NCI-H2196 treated with DMSO at 0.1 percent for 48 hours (cell line): ENCODE measurements around the gene MTHFSD.

Experiments used
- DNase-seq: peaks from one replicate; lab custom pipeline; 2025; ENCODE audit not compliant: unreplicated experiment; lab: John Stamatoyannopoulos, UW

Gene MTHFSD

GRCh38 chr16:86515777-86516622 is 39.0 kb downstream of the MTHFSD start:
- no peak for DNase-seq

DNA sequence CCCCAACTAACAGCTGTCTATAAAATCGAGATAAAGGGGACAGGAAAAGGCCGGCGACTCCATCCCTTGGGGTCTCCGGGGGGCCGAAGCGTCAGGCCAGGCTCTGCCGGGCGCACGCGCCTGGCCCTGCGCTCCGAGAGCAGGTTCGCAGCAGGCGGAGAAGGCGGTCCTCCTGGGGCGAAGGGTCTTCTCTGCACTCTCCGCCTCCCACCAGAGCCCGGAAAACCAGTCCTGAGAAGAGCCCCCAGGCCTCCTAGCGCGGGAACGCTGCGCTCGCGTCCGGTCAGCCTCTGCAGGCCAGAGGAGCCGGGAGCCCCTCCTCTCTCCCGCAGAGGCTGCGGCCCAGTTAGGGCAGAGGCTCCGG is 39.6 kb downstream of the MTHFSD start:
- DNase-seq, result no peak

DNA sequence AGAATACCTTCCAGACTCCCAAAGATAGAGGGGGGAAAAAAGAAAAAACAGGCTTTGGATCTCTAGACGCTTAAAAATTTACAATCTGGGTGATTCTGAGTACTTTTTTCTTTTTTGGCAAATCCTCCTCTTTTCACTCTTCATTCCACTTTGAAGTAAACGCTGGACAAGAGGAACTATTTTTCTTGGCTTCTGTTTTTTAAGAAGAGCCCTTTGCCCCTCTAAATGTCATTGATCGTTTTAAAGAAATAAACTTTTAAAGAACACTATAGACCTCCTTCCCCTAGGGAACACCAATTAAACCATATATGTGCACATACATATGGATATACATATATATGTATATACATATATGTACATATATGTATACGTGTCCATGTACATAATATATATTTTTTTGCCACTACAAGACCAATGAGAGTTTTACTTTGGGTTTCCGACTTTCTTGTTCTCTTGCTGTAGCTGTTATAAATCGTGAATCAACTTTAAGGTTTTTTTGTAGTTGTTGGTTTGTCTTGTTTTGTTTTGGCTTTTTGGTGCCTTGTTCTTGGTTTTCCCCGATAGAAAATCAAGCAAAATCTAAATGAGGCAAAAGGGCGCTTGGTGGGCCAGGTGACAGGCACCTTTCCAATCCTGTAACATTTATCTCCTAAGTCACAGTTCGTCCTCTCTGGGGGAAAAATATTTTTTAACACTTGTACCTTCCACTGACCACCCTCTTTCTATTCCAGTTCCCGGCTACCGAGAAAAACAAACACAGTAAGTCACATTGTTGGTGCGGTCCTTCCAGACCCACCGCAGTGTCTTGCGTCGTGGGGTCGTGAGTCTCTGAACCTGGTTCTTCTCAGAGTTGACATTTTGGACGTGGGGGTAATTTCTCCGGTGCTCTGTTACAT is 40.3 kb downstream of the MTHFSD start:
- no peak for DNase-seq

- no peak for DNase-seq
Observed at GRCh38 chr16:86513471-86514277, 41.4 kb downstream of the MTHFSD start.

DNA sequence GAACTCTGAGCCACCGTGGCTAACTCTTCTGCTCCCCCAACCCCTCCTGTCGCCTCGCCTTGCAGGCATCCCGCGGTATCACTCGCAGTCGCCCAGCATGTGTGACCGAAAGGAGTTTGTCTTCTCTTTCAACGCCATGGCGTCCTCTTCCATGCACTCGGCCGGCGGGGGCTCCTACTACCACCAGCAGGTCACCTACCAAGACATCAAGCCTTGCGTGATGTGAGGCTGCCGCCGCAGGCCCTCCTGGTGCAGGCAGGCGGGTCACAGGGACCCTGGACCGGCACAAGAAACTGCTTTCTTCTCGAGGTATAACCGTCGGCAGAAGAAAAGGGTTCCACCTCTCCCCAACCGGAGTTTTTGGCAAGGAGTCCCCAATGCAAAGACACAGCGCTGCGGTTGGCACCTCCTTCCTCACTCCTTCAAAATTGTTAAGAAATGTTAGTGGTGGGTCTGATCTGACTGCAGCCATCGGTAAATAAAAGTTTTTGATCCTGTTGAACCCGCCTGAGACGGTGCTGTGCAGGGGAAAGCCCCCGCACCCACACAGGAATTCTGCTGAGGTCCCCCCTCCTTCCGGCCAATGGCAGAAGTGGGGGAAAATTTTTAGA is 42.1 kb downstream of the MTHFSD start:
- no peak for DNase-seq

DNA sequence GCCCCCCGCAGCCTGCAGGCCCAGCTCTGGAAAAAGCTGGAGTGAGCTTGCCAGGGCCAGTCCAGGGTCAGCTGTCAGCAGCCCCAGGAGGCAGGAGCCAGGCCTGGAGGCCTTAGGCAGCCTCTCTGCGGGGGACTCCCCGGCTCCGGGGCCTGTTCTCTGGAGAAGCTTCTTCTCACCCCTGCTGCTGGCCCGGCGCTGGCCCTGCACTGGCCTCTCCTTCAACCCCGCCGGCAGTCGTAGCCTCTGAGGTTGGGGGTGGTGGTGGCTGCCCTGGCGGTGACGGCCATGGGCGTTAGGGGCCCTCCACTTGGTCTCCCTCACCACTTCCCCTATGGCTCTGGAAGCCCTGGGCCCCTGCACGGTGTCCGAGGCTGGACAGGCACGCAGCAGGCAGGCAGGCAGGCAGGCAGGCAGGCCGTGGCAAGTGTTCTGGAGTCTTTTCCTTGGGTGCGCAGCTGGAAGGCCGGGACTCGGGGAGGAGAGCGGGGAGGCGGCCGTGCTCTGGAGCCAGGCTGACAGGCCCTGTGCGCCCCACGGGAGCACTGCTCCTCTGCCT is 42.7 kb downstream of the MTHFSD start:
- no peak for DNase-seq

GRCh38 chr16:86511317-86512161 is 43.5 kb downstream of the MTHFSD start:
- DNase-seq, result no peak

GRCh38 chr16:86510465-86511261 is 44.4 kb downstream of the MTHFSD start, which contains the start of gene FOXF1:
FOXF1 (plus strand) TSS chr16:86510527; CDS start chr16:86510570, 43 bp downstream.
- DNase-seq, result no peak

GRCh38 chr16:86509759-86510464 is 45.1 kb downstream of the MTHFSD start:
- DNase-seq, result no peak

GRCh38 chr16:86508947-86509758 is 45.9 kb downstream of the MTHFSD start:
- no peak for DNase-seq

DNA sequence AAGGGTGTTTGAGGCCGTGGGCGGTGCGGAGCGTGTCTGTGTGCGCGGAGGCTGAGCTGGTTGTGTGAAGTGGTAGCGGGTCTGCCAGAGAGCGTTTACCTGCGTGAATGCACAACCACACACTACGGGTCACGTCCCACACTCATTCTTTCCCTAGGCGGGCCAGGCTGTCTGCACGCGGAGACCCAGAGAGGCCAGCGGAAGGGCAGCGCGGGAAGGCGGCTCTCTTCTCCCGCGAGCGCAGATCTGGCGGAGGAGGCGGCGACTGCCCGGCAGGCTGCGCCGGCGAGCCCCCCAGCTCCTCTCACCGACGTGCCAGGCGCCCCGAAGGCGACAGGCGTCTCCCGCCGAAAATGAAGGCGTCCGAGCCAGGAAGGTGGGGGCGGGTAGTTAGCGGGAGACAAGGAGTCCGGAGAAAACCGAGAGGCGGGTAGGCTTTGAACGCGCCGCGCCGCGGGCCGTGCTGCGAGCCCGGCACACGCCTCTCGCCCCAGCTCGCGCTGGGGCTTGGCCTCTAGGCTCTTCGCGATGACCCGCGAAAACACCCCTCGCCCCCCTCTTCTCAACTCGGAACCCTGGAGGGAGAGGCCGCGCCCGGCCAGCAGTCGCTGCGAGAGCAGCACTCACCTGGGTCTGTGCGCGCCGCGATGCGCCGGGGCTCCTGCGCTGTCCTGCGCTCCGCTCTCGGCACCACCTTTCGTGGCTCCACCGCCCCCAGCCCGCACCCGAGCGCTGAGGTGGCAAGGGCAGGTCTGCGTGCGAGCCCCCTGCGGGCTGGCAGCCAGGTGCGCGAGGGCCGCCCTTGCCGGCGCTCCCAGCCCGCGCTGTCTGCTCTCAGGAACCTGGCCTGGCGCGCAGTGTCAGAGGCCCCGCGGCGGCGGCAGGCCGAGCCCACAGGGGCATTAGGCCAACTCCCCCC is 46.7 kb downstream of the MTHFSD start:
- DNase-seq, result no peak

- DNase-seq, result no peak
Observed at GRCh38 chr16:86507173-86508027, 47.6 kb downstream of the MTHFSD start.

GRCh38 chr16:86505899-86506864 is 48.9 kb downstream of the MTHFSD start:
- no peak for DNase-seq
